RPMI7951 (cell line): ENCODE measurements around the gene ITPK1. TPM values are rescaled to one million over a fixed set of nuclear protein-coding genes. Genes with fewer than 3 reads are reported as not detected.
"Not testable (repeated sequence)": the region's sequence is repeated elsewhere in the genome, so short reads cannot be mapped to it uniquely, and the experiment has no call there.

Experiments used
- DNase-seq: peaks from one replicate; pipeline ENCODE4 v3.0.0-alpha.2; 2012; ENCODE audit warnings: low read depth
- total RNA-seq: library from RNA; depleted of rRNA; stranded (reverse); fragments of >200 nt; shearing (Covaris generic); gene quantifications from 2 replicates; pipeline ENCODE4 v1.2.3, GENCODE V29; 2014; rRNA removed

Gene ITPK1
- total RNA-seq: 7.7 and 14.0 TPM in 2 replicates

GRCh38 chr14:93115821-93116675 lies at the start of gene ITPK1:
Gene ITPK1 (minus strand): TSS chr14:93115925. CDS start chr14:93115163, 762 bp downstream.
- peak; percentile 49 for DNase-seq

GRCh38 chr14:93163564-93163963 lies 47.8 kb upstream of the ITPK1 start:
- no peak for DNase-seq

- no peak for DNase-seq
Measured at GRCh38 chr14:93161411-93161940, 45.8 kb upstream of the ITPK1 start.

- DNase-seq: no peak
Measured at GRCh38 chr14:93160353-93160801, 44.7 kb upstream of the ITPK1 start.

GRCh38 chr14:93159625-93160352 lies 44.1 kb upstream of the ITPK1 start:
- not testable (repeated sequence) for DNase-seq

GRCh38 chr14:93158349-93158748 lies 42.6 kb upstream of the ITPK1 start:
- DNase-seq: not testable (repeated sequence)

- DNase-seq: no peak
Measured at GRCh38 chr14:93156693-93157369, 41.1 kb upstream of the ITPK1 start.

- DNase-seq: no peak
Measured at GRCh38 chr14:93155667-93156066, 39.9 kb upstream of the ITPK1 start.

GRCh38 chr14:93153121-93153520 lies 37.4 kb upstream of the ITPK1 start:
- DNase-seq: no peak

GRCh38 chr14:93150227-93151208 lies 34.8 kb upstream of the ITPK1 start:
- DNase-seq: no peak

- no peak for DNase-seq
Measured at GRCh38 chr14:93148979-93149378, 33.3 kb upstream of the ITPK1 start.

- no peak for DNase-seq
Measured at GRCh38 chr14:93146119-93146518, 30.4 kb upstream of the ITPK1 start.

GRCh38 chr14:93142854-93143652 lies 27.3 kb upstream of the ITPK1 start:
- DNase-seq: no peak

- no peak for DNase-seq
Measured at GRCh38 chr14:93137864-93138263, 22.1 kb upstream of the ITPK1 start.

- DNase-seq: not testable (repeated sequence)
Measured at GRCh38 chr14:93136508-93136907, 20.8 kb upstream of the ITPK1 start.

- no peak for DNase-seq
Measured at GRCh38 chr14:93136009-93136408, 20.3 kb upstream of the ITPK1 start.

- no peak for DNase-seq
Measured at GRCh38 chr14:93135399-93135798, 19.7 kb upstream of the ITPK1 start.

- peak; percentile 51 for DNase-seq
Measured at GRCh38 chr14:93133464-93133863, 17.7 kb upstream of the ITPK1 start.

- peak; percentile 42 for DNase-seq
Measured at GRCh38 chr14:93132472-93133065, 16.8 kb upstream of the ITPK1 start.
